Ishikawa (cell line): Measurements from ENCODE around the gene HAUS1.

Source experiments
- CEBPB ChIP-seq: IDR thresholded peaks from 2 replicates; pipeline ENCODE4 v1.6.1; 2012
- CREB1 ChIP-seq: IDR thresholded peaks from 2 replicates; pipeline ENCODE4 v1.6.1; 2012; ENCODE audit warnings: low read depth
- EGR1 ChIP-seq: IDR thresholded peaks from 2 replicates; pipeline ENCODE4 v1.6.1; 2012
- EP300 ChIP-seq: IDR thresholded peaks from 2 replicates; pipeline ENCODE4 v1.6.1; 2012; ENCODE audit warnings: borderline replicate concordance
- RAD21 ChIP-seq: IDR thresholded peaks from 2 replicates; pipeline ENCODE4 v1.6.1; 2012; ENCODE audit warnings: low read depth
- TAF1 ChIP-seq: IDR thresholded peaks from 2 replicates; pipeline ENCODE4 v1.6.1; 2012; ENCODE audit warnings: low read depth, mild to moderate bottlenecking
- TEAD4 ChIP-seq: IDR thresholded peaks from 2 replicates; pipeline ENCODE4 v1.6.1; 2012
- USF1 ChIP-seq: IDR thresholded peaks from 2 replicates; pipeline ENCODE4 v1.6.1; 2012
- YY1 ChIP-seq: IDR thresholded peaks from 2 replicates; pipeline ENCODE4 v1.6.1; 2012; ENCODE audit warnings: low read depth
- ZBTB7A ChIP-seq: IDR thresholded peaks from 2 replicates; pipeline ENCODE4 v1.6.1; 2012; ENCODE audit warnings: low read depth
- TF ChIP-seq, protein P1 (sequence below): IDR thresholded peaks from 2 replicates; pipeline ENCODE4 v1.6.1; 2012; ENCODE audit warnings: low read depth, mild to moderate bottlenecking
- TF ChIP-seq, protein P2 (sequence below): IDR thresholded peaks from 2 replicates; pipeline ENCODE4 v1.6.1; 2012

DNA sequence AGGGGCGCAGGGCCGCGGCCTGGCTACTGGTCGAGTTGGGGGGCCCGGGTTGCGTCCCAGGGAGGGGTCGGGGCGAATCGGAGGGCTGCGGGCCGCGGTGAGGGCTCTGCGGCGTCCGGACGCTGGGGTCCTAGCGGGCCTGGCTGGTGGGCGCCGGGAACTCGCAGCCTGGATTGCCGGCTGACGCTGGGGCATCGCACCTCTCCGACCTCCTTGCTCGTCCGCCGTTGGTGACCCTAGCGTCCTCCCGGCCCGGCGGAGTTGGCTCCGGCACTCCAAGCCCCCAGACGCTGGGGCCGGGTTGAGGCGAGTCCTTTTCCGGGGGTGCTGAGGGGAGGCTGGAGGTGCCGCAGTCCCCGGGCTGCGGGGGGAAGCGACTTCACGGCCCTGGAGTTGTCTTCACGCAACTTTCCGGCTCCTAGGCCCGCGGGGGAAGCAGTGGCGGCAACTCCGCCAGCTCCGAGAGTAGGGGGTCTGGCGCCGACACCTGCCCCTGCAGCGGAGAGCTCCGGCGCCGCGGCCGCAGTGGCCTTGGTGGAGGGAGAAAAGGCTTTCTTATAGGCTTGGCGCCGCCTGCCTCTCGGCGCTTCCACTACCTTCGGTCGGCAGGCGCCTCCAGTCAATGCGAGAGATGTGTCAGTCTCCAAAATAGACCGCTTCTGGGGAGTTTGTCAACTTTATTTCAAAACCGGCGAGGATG, 70.3 kb downstream of the HAUS1 start:
- TF ChIP-seq, protein P1, sequence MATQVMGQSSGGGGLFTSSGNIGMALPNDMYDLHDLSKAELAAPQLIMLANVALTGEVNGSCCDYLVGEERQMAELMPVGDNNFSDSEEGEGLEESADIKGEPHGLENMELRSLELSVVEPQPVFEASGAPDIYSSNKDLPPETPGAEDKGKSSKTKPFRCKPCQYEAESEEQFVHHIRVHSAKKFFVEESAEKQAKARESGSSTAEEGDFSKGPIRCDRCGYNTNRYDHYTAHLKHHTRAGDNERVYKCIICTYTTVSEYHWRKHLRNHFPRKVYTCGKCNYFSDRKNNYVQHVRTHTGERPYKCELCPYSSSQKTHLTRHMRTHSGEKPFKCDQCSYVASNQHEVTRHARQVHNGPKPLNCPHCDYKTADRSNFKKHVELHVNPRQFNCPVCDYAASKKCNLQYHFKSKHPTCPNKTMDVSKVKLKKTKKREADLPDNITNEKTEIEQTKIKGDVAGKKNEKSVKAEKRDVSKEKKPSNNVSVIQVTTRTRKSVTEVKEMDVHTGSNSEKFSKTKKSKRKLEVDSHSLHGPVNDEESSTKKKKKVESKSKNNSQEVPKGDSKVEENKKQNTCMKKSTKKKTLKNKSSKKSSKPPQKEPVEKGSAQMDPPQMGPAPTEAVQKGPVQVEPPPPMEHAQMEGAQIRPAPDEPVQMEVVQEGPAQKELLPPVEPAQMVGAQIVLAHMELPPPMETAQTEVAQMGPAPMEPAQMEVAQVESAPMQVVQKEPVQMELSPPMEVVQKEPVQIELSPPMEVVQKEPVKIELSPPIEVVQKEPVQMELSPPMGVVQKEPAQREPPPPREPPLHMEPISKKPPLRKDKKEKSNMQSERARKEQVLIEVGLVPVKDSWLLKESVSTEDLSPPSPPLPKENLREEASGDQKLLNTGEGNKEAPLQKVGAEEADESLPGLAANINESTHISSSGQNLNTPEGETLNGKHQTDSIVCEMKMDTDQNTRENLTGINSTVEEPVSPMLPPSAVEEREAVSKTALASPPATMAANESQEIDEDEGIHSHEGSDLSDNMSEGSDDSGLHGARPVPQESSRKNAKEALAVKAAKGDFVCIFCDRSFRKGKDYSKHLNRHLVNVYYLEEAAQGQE = no peak
- TF ChIP-seq EP300 (no peak), RAD21 (no peak), TAF1 (no peak), TEAD4 (no peak), USF1 (no peak), YY1 (no peak), CEBPB (no peak), ZBTB7A (peak; percentile 25; the same call in 1 of the 2 replicates), CREB1 (no peak), EGR1 (no peak)
- TF ChIP-seq, protein P2, sequence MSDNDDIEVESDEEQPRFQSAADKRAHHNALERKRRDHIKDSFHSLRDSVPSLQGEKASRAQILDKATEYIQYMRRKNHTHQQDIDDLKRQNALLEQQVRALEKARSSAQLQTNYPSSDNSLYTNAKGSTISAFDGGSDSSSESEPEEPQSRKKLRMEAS = no peak
